HG03575 (cell line): ENCODE results near the gene CAMSAP2.
A peak's percentile ranks its signal among the peaks of the same experiment; 100 is the strongest.

Experiments
- ATAC-seq: cut with Tn5 transposase; IDR thresholded peaks from one replicate; pipeline ENCODE4 v1.9.1; 2021; ENCODE audit not compliant: unreplicated experiment, insufficient number of reproducible peaks, low FRiP score; ENCODE audit errors: extremely low read depth

Gene CAMSAP2

GRCh38 chr1:200869753-200870391 is 131.2 kb downstream of the CAMSAP2 start:
- no peak for ATAC-seq

GRCh38 chr1:200872446-200873115 is 133.9 kb downstream of the CAMSAP2 start, which contains the start of gene GPR25:
GPR25 (plus strand) TSS chr1:200872981; CDS start chr1:200873038, 57 bp downstream.
- no peak for ATAC-seq

GRCh38 chr1:200873116-200873670 is 134.5 kb downstream of the CAMSAP2 start:
- no peak for ATAC-seq

GRCh38 chr1:200873671-200874397 is 135.1 kb downstream of the CAMSAP2 start:
- ATAC-seq, result no peak

DNA sequence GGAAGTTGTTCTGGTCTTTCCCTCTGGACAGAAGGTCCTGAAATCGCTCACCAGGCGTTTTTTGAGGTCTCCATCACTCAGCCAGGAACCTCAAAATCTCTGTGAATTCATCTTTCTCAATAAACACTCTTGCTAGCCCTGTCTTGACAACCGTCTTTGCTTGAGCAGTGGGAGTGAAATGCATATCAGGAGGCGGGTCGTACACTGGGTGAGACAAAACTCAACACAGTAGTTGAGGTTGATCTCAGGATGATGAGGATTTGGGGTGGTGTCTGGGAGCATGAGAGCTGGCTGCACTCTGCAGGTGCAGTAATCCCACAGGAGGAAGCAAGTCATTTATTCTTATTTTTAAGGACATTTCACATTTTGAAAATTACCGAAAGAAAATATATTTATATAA is 136.0 kb downstream of the CAMSAP2 start:
- ATAC-seq, result no peak

DNA sequence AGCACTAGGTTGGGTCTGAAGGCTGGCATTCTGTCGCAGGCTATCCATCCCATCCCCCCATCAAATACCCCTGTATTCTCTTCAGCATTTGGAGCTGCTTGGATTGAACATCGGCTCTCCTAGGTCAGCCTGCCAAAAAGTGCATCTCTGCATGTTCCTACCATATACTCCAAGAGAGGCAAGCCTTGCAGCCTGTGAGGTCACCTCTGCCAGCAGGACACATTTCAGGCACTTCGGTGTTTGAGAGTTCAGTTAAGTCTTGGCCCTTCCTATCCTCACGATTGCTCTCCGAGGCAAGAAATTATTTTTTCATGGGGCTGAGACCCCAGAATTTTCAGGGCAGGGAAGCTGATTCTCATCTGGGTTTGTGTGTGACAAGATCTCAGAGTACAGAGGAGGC is 136.7 kb downstream of the CAMSAP2 start:
- ATAC-seq, result no peak

- no peak for ATAC-seq
These were observed 138.3 kb downstream of the CAMSAP2 start for GRCh38 chr1:200877010-200877409.

DNA sequence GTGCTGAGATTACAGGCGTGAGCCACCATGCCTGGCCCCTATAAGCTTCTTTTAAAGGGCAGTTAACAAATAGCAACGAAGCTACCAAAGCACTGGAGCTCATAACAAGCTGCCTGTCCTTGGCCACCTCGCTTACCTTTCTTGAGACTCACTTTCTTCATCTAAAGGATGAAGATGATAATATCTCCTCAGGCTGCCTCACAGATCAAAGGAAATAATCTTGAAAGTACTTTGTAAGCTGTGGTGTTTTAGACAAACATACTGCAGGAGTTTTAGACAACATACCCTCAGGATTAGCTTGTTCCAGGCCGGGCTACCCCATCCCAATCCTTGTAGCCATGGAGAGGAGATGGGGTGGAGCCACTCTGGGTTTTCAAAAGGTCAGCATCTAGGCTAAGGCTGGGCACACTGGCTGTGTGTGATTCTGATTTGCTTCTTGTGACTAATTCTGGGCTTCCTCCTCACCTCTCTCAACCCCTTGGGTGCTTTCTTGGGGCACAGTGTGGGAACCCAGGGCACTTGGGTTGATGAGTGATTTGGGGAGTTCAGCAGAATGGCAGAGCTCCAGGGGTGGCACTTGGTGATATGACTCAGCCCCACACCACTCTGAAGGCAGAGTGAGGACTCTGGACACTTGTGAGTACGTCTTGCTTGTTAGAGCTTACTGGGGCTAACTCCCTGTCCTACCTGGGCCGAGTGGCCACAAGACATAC is 139.3 kb downstream of the CAMSAP2 start:
- peak; percentile 65 for ATAC-seq

DNA sequence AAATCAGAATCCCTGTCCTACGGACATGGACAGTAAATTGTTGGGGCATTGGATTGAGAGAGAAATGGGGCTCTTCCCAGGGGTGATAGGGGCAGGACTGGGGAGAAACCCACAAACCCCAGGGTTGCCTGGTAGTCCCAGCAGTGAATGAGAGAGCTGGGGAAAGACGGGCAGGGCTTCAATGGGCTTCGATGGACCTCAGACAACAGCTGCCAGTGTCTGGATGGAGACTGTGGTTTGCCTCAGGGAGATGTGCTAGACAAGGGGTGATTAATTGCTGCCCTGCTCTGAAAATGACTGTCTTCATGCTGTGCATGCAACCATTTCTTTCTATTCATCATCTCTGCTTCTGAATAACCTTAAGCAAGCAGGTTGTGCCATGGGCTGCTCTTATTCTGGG is 141.5 kb downstream of the CAMSAP2 start:
- peak; percentile 77 for ATAC-seq

- no peak for ATAC-seq
These were observed 144.4 kb downstream of the CAMSAP2 start for GRCh38 chr1:200883118-200883517.

DNA sequence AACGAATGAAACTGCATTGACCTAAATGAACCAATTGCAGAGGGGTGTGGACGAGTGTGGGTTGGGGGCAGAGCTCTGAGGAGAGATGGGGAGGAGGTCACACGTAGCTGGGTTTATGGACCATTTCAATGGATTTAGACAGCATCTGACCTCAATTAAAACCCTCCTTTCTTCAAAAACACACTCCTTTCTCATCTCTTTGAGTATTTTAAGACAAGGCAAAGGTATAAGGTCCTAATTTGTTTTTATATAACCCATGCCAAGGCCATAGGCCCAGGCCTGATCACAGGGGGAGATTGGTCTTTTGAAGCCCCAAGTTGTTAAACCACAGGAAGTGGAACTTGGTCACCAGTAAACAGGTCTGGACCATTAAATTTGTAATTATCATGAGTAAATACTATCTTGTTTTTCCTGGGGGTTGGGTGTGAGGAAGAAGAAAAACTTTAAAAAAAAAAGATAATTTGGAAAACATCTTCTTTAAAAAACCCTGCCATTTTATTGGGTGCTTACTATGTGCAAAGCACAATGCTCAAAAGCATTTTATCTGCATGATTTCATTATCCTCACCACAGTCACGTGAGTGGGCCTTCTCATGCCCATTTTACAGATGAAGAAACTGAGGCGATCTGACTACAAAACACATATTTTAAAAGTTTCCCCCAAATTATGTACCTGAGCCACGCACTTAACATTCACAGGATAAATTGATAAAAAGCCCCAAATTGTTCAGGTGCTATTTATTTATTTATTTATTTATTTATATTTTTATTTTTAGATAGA is 147.1 kb downstream of the CAMSAP2 start:
- ATAC-seq, result no peak

DNA sequence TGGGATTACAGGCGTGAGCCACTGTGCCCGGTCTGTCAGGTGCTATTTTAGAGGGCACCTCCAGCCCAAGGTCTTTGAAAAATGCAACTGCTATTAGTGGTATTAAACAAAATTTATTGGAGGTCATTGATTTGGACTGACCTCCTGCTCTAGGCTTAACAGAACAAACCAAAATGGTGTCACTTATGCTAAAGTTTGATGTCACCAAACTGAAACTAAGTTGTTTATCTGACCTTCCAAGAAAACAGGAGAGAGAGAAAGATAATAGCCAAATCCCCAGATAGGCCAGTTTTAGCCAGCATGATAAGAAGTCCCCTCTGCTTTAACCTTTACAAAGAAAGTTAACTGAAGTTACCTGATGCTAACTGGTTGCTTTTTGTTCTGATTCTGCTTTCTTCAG is 147.9 kb downstream of the CAMSAP2 start:
- no peak for ATAC-seq

DNA sequence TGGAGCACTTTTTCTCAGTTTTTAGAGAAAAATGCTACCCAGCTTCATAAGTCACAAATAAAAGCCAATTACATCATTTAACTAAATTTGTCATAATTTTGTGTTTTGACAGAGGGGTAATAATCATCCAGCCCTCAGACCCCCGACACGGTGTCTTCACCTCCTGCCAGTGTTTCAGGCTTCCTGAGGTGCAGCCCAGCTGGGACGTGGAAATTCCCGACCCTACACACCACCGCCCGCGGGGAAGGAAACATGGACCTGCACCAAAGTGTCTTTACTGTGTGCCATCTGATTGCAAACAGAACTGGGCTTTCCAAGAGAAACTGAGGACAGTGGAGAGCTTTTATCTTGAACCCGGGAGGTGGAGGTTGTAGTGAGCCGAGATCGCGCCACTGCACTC is 148.3 kb downstream of the CAMSAP2 start:
- no peak for ATAC-seq

GRCh38 chr1:200887772-200888348 is 149.2 kb downstream of the CAMSAP2 start:
- no peak for ATAC-seq

DNA sequence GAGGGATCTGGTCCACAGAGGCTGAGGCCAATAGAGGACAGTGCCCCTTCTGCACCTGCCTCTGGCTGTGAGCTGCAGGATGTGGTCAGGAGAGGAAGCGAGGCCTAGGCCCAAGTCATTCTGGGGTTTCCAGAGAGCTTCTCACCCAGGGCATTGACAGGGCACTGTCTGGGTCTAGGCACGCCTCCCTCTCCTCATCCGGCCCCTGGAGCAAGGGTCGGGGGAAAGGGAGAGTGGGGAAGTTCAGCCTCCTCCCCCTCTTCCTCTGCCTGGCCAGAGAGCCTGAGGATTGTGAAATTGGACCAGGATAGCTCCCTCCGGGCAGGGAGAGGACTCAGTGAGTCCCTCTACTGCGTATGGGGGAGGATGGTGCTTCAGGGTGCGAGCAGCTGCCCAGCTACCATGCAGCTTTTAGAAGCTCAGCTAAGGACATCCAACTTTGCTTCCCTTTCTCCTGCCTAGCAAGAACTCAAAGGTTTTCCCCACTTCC is 149.7 kb downstream of the CAMSAP2 start:
- peak; percentile 85 for ATAC-seq

GRCh38 chr1:200889571-200889970 is 150.9 kb downstream of the CAMSAP2 start:
- no peak for ATAC-seq

- no peak for ATAC-seq
These were observed 151.3 kb downstream of the CAMSAP2 start for GRCh38 chr1:200890027-200890426.
